ENCODE data around the gene LRMDA. TPM values are rescaled to one million over a fixed set of nuclear protein-coding genes. Genes with fewer than 3 reads are reported as not detected.

Gene LRMDA
- polyA plus RNA-seq, 1 donor from 2014 or later: not detected

DNA sequence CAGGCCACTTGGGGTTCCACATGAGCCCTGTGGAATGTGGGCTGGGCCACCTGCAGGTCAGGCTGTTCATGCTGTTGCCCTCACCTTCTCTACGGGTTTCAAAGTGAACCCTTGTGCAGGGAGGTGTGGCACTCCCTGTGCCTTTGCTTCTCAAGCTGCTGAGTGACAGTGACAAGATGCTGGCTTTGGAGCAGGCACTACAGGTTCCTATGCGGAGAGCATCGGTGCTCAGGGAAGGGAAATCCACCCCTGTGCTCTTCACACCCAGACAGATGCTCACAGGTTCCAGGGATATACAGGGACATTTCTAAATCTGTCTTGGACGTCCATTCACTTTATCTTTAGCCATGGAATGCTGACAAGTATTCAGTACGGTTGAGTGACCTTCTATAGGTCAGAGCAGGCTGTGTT, 1005.0 kb downstream of the LRMDA start:
- Mint-ChIP-seq H3K4me1 (no peaks in the 10 kb centered on the region), H3K9me3 (peaks cover 0 to 15% (median 2%) of the 10 kb centered on the region in 3 donors), H3K27me3 (no peaks in the 10 kb centered on the region), H3K36me3 (no peaks in the 10 kb centered on the region), H3K4me3 (no peak overlapping the region), H3K27ac (no peak overlapping the region)

DNA sequence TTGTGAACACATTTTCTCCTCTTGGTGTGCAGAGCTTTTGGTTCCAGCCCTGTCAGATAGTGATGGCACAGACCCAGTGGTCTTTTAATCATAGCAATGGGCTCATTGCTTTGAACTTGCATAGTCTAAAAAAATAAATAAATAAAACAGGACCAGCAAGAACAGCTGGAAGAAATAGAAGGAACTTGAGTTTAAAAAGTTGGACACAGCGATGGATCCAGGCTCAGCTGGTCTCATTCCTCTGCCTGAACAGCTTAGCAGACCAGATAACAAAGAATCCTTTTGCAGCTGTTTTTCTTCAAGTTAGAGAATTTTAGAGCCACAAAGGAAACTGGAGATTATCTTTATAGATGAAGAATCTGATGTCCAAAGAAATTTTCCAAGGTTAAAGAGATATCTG, 1005.6 kb downstream of the LRMDA start:
- H3K4me3 Mint-ChIP-seq: no peak overlapping the region
- H3K27me3 Mint-ChIP-seq: no peaks in the 10 kb centered on the region
- H3K27ac Mint-ChIP-seq: no peak overlapping the region
- H3K36me3 Mint-ChIP-seq: no peaks in the 10 kb centered on the region
- H3K9me3 Mint-ChIP-seq: peaks cover 0 to 15% (median 2%) of the 10 kb centered on the region in 3 donors
- H3K4me1 Mint-ChIP-seq: no peaks in the 10 kb centered on the region

DNA sequence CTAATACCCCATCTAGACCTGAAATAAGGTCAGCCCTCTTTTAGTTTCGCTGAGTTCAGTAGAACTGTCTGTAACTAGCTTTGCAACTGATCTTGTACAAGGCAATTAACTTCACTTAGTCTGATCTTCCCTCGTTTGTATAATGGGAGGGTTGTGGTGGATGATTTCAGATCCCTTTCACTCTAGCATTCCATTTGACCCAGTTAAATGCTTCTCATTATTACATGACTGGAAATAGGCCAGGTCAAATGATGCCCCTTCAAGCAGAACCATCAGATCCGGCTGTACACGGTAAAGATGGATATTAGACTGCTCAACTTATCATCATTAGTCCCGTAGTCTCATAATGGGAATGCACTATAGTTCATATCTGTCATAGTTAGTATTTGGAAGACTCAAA, 1009.0 kb downstream of the LRMDA start:
- no peaks in the 10 kb centered on the region for H3K4me1 Mint-ChIP-seq
- H3K36me3 Mint-ChIP-seq: no peaks in the 10 kb centered on the region

DNA sequence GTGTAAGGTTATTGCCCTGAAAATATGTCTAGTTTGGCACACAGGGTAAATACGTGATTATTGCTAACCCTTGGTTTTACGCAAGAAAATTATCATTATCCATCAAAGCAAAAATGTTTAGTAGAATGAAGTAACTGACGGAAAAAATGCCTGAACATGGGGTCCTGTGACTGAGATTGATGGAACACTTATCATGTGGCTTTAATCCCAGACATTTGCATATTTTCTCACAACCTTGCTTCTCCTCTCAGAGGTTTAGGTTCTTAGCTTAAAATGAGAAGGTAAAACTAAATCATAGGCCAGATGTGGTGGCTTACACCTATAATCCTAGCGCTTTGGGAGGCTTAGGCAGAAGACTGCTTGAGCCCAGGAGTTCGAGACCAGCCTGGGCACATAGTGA, 1010.7 kb downstream of the LRMDA start:
- no peak overlapping the region for H3K4me3 Mint-ChIP-seq
- H3K36me3 Mint-ChIP-seq: no peaks in the 10 kb centered on the region
- H3K9me3 Mint-ChIP-seq: peaks cover 0 to 9% (median 2%) of the 10 kb centered on the region in 3 donors
- no peaks in the 10 kb centered on the region for H3K4me1 Mint-ChIP-seq
- H3K27me3 Mint-ChIP-seq: no peaks in the 10 kb centered on the region
- H3K27ac Mint-ChIP-seq: no peak overlapping the region

More for the DNA sequence above, 1009.0 kb downstream of the LRMDA start:
- H3K27ac Mint-ChIP-seq: no peak overlapping the region
- no peak overlapping the region for H3K4me3 Mint-ChIP-seq
- H3K27me3 Mint-ChIP-seq: no peaks in the 10 kb centered on the region
- peaks cover 0 to 14% (median 2%) of the 10 kb centered on the region in 3 donors for H3K9me3 Mint-ChIP-seq

DNA sequence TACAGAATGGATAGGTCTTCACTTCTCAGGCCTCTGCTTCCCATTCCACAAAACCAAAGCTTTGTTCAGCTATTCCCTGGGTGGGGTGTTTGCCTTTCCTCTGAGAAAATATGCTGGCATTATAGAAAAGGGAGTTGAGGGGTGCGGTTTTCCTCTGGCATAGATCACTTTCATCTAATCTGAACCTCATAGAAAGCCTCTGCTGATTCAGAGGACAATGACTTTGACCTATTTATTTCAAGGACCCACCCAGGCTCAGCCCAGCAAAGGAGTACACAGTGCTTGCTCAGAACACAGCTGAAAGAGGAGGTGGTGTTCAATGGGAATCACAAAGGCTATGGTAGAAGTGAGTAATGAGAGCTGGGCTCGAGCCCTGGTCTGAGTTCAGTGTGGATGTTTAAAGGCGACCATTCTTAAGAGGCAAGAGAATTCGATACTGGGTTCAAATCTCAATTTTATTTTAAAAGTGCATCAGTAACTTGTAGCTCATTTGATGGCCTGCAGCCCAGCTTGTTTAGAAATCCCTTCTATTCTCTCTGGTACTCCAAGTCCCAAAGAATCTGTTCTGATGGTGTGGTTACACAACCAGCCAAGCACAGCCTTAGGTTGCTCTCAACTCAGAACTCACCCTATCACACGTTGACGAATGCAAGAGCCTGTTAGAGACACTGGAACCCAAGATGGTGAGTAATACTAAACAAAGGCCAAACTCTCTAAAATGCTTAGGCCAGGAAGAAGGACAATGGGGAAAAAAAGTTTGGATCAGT, 1012.8 kb downstream of the LRMDA start:
- peaks cover 0 to 9% (median 0%) of the 10 kb centered on the region in 3 donors for H3K9me3 Mint-ChIP-seq
- H3K4me1 Mint-ChIP-seq: no peaks in the 10 kb centered on the region
- no peak overlapping the region for H3K27ac Mint-ChIP-seq
- H3K27me3 Mint-ChIP-seq: no peaks in the 10 kb centered on the region
- no peaks in the 10 kb centered on the region for H3K36me3 Mint-ChIP-seq
- H3K4me3 Mint-ChIP-seq: no peak overlapping the region

DNA sequence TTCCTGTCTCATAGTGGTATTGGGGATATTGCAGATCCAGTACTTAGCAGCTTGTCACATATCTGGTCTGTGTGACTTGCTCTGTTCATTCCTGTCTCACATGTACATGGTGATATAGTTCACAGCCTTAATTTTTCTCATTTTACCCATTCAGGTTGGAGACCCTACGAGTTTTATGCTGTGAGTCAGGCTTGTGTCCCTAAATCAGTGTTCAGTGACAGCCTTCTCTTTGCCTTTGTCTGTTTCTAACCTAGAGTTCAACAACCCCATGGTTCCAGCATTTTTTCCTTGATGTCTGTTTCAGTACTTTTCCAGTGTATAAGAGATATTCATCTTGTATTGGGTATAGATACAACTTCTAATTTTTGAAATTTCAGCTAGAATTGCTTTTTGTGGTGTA, 1016.2 kb downstream of the LRMDA start:
- H3K4me3 Mint-ChIP-seq: no peak overlapping the region
- no peaks in the 10 kb centered on the region for H3K27me3 Mint-ChIP-seq
- H3K27ac Mint-ChIP-seq: no peak overlapping the region
- no peaks in the 10 kb centered on the region for H3K36me3 Mint-ChIP-seq
- H3K9me3 Mint-ChIP-seq: peaks cover 0 to 2% (median 0%) of the 10 kb centered on the region in 3 donors
- H3K4me1 Mint-ChIP-seq: no peaks in the 10 kb centered on the region

DNA sequence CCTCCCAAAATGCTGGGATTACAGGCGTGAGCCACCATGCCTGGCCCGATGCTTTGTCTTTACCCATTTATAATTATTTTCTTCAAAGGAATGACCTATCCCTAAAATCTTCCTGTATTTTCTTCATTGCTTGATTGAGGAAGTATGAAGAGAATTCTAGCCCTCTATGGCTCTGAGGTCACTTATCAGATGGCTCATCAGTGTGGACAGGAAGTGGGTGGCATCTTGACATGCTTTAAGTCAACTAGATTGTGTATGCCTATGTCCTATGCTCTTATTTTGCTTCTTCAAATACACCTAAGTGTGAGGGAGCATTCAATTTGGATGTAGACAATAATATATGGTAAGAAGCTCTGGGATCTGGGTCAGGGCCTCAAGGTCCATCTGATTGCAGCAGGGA, 1020.5 kb downstream of the LRMDA start:
- H3K9me3 Mint-ChIP-seq: peaks cover 0 to 3% (median 0%) of the 10 kb centered on the region in 3 donors
- no peaks in the 10 kb centered on the region for H3K36me3 Mint-ChIP-seq
- H3K27me3 Mint-ChIP-seq: no peaks in the 10 kb centered on the region
- no peaks in the 10 kb centered on the region for H3K4me1 Mint-ChIP-seq
- H3K4me3 Mint-ChIP-seq: no peak overlapping the region
- no peak overlapping the region for H3K27ac Mint-ChIP-seq

DNA sequence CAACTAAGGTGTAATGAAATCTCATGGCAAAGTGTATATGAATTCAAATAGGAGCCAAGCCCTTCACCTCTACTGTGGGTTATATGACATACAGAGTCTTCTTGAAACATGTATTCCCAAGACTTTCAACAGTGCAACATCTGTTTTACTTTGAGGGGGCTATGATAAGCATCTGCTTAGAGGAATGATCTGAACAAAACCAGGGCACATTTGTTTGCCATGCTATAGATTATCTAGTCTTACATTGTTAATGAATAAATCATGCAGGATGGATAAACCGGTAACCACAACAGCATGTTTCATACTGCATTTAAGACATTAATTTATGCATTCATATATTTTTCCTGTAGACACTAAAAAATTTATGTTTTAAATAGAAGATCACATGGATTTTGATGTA, 1021.9 kb downstream of the LRMDA start:
- Mint-ChIP-seq H3K4me3 (no peak overlapping the region), H3K9me3 (peaks cover 0 to 3% (median 0%) of the 10 kb centered on the region in 3 donors), H3K27ac (no peak overlapping the region), H3K36me3 (no peaks in the 10 kb centered on the region), H3K4me1 (no peaks in the 10 kb centered on the region), H3K27me3 (no peaks in the 10 kb centered on the region)

DNA sequence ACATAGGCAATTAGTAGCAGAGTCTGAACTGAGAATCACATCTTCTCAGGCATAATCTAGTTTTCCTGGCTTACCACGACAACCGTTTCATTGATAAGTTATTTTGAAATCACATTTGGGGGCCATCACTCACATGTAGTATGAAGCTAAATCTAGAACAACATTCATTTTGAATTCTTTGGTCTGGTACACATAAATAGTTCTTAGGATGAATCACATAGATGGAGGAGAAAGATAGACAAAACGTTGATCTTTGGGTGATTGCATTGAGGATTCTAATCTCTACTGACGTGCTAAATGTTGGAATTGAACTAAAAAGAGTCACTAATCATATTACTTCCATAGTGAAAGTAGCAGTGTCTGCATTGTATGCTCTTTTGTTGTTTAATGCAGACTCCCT, 1022.6 kb downstream of the LRMDA start:
- Mint-ChIP-seq H3K4me3 (no peak overlapping the region), H3K4me1 (no peaks in the 10 kb centered on the region), H3K36me3 (no peaks in the 10 kb centered on the region), H3K9me3 (peaks cover 0 to 3% (median 0%) of the 10 kb centered on the region in 3 donors), H3K27me3 (no peaks in the 10 kb centered on the region), H3K27ac (no peak overlapping the region)

DNA sequence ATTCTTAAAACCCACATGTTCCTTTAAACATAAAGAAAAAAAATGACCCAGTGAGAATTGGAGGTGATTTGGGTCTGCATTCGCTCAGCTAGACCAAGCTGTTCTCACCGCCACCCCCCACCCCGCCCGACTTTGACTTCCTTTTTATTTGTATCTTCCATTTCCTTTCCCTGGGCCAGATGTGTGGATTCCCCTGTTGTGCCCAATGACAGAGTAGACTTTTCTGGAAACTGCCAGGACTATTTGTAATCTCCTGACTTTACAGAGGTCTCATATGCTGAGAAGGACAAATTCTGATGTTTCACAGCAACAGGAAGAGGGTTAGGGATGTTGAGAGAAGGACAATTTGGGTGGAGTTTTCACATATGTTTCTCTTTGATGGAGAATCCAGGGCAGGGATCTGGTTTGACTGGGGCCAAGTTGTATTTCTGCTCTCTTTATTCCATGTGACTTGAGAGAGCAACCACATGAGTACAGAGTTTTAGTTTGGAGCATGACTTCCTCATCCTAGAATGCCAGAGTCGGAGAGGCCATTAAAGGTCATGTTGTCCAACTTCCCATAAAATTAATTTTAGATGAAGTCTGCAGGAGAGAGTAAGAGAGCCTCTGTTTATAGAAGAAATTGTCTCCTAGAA, 1023.2 kb downstream of the LRMDA start:
- Mint-ChIP-seq H3K4me3 (no peak overlapping the region), H3K36me3 (no peaks in the 10 kb centered on the region), H3K27ac (no peak overlapping the region), H3K27me3 (no peaks in the 10 kb centered on the region), H3K9me3 (peaks cover 0 to 3% (median 0%) of the 10 kb centered on the region in 3 donors), H3K4me1 (no peaks in the 10 kb centered on the region)

DNA sequence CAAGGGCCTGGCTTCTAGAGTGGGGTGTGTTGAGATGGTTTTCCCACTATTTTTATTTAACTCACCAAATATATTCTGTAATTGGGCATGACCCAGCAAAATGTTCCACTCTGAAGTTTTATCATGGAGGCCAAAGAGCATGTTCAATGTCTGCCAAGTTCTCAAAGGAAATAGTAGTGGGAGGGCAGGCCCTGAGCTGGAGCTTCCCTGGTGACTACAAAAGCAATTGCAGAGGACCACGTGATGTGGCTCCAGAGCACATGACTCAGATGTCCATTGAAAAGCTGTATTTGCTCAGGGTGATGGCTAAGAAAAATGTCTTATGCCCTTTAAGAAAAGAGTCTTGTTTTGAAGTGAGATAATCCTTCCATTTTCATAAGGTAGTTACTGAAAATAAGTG, 1024.8 kb downstream of the LRMDA start:
- no peaks in the 10 kb centered on the region for H3K36me3 Mint-ChIP-seq
- H3K27ac Mint-ChIP-seq: no peak overlapping the region
- peaks cover 0 to 3% (median 0%) of the 10 kb centered on the region in 3 donors for H3K9me3 Mint-ChIP-seq
- no peaks in the 10 kb centered on the region for H3K27me3 Mint-ChIP-seq
- H3K4me1 Mint-ChIP-seq: no peaks in the 10 kb centered on the region
- no peak overlapping the region for H3K4me3 Mint-ChIP-seq

DNA sequence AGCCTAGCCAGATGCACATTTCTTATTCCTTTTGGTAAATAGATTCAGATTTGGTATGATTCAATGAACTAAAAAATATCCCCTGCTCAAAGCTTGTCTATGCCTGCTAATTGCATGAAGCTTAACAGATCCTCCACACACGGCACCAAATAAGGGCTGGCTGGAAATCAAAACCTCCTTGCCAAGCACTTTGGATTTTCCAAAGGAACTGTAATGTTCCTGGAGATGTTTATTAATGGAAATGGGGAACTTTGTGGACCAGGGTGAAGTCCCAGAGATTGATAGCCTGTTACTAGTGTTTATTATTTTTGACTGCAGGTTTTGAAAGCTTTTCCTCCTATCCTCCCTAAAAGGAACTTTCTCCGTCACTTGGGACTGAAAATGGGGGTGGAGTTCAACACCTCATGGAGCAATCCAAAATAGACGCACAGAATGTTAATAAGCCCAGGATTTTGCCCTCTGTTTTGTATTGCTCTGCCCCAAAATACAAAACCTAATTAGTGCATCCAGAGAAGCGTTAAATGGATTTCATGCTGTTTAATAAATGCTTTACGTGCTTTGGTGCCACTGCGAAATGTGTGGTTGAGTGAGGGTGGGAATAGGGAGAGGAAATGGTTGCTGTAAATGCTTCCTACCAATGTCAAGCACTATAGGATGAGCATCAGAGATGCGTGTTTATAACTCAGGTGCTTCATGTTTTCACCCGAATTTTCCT, 1027.7 kb downstream of the LRMDA start:
- Mint-ChIP-seq H3K4me3 (no peak overlapping the region), H3K27ac (no peak overlapping the region), H3K27me3 (no peaks in the 10 kb centered on the region), H3K4me1 (no peaks in the 10 kb centered on the region), H3K36me3 (peaks cover 1% of the 10 kb centered on the region), H3K9me3 (peaks cover 0 to 3% (median 0%) of the 10 kb centered on the region in 3 donors)

DNA sequence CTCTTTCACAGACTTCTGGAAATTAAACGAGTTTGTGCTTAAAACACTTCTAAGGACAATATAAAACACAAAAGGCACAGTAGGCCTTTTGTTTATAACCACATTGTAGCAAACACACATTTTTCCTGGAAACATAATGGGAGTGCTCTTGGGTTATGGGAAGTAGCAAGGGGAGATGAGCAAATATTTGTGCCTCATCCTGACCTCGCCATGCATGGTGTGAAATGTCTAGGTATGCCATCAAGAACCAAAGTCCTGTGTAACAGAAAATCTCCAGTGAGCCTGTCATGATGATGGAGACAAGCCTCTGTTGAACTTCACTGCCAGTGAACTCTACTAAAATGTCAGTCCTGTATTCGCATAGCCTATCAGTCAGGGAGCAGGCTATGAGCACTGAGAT, 1029.6 kb downstream of the LRMDA start:
- Mint-ChIP-seq H3K27me3 (no peaks in the 10 kb centered on the region), H3K4me1 (no peaks in the 10 kb centered on the region), H3K36me3 (peaks cover 1% of the 10 kb centered on the region), H3K27ac (no peak overlapping the region), H3K9me3 (peaks cover 0 to 3% (median 0%) of the 10 kb centered on the region in 3 donors), H3K4me3 (no peak overlapping the region)

DNA sequence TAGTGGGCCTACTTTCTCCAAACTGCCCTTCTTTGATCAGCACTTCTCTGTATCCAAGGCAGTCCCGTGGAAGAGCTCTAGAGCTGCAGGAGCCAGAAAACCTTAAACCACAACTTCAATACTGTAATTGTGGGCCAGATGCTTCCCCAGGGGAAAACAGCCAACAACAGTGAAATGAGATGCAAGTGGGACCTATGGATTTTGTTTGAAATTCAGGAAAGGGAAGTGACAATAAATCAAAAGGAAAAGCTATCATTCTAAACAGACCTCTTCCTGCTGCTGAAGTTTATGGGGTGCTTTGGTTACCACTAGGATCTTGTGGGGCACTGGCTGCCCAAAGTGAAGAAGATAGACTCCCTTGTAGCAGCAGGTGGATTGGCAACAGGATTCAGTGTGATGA, 1031.7 kb downstream of the LRMDA start:
- peak overlapping the region in 1 of 4 donors; percentile 49 for H3K4me3 Mint-ChIP-seq
- peaks cover 0 to 3% (median 0%) of the 10 kb centered on the region in 3 donors for H3K9me3 Mint-ChIP-seq
- H3K36me3 Mint-ChIP-seq: peaks cover 1% of the 10 kb centered on the region
- H3K27ac Mint-ChIP-seq: no peak overlapping the region
- H3K4me1 Mint-ChIP-seq: no peaks in the 10 kb centered on the region
- H3K27me3 Mint-ChIP-seq: no peaks in the 10 kb centered on the region

DNA sequence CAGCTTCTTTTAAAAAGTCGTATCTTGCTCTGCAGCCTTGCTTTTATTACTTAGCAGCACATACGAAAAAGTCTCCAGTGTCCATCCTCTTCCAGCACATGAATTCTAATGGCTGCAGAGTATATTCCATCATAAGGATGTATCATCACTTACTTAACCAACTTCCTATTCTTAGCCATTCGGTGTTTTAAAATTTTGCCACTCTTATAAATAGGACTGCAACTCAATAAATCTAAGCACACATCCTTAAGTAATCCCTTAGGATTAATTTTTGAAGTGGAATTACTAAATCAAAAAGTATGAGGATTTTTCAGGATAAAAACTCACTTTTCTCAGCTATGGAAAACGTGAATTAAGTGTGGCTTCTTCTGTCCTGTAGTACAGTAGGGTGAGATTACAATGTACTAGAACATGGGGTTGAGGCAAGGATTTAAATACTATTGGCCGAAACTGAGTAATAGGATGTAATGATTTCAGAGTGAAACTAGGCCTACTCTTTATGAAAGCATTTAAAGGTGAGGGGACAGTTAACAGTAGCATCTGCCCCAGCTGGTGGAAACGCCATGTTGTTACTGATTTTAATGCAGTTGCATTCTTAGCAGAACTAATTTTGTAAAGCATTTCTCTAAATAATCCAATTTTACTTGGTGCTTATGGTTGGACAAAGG, 1035.5 kb downstream of the LRMDA start:
- H3K4me3 Mint-ChIP-seq: no peak overlapping the region
- no peaks in the 10 kb centered on the region for H3K4me1 Mint-ChIP-seq
- H3K27ac Mint-ChIP-seq: no peak overlapping the region
- no peaks in the 10 kb centered on the region for H3K27me3 Mint-ChIP-seq
- H3K36me3 Mint-ChIP-seq: peaks cover 1% of the 10 kb centered on the region
- H3K9me3 Mint-ChIP-seq: peaks cover 0 to 3% (median 0%) of the 10 kb centered on the region in 3 donors

Data from IgD-negative memory B cell (primary cell).